Measurements from ENCODE around the gene SCTR. TPM values are rescaled to one million over a fixed set of nuclear protein-coding genes. Genes with fewer than 3 reads are reported as not detected.

SCTR gene
- total RNA-seq, 1 donor from 2014 or later = 6.2 TPM

GRCh38 chr2:119523383-119523951 is 816 bp downstream of the SCTR start:
- no peak for DNase-seq (ENCODE audit: low read depth)

GRCh38 chr2:119522671-119523070 is 1.6 kb downstream of the SCTR start:
- no peak for DNase-seq (ENCODE audit: low read depth)

- DNase-seq (ENCODE audit: low read depth) = no peak
Observed at GRCh38 chr2:119521433-119522050, 2.7 kb downstream of the SCTR start.

- DNase-seq (ENCODE audit: low read depth) = peak; percentile 58
Observed at GRCh38 chr2:119520696-119521432, 3.4 kb downstream of the SCTR start.

- DNase-seq (ENCODE audit: low read depth) = no peak
Observed at GRCh38 chr2:119519057-119519408, 5.2 kb downstream of the SCTR start.

GRCh38 chr2:119518401-119519056 is 5.8 kb downstream of the SCTR start:
- no peak for DNase-seq (ENCODE audit: low read depth)

GRCh38 chr2:119517433-119517832 is 6.8 kb downstream of the SCTR start:
- peak; percentile 50 for DNase-seq (ENCODE audit: low read depth)

GRCh38 chr2:119516121-119516520 is 8.2 kb downstream of the SCTR start:
- DNase-seq (ENCODE audit: low read depth) = no peak

GRCh38 chr2:119513832-119514231 is 10.5 kb downstream of the SCTR start:
- peak; percentile 43 for DNase-seq (ENCODE audit: low read depth)

GRCh38 chr2:119512946-119513345 is 11.3 kb downstream of the SCTR start:
- no peak for DNase-seq (ENCODE audit: low read depth)

- DNase-seq (ENCODE audit: low read depth) = no peak
Observed at GRCh38 chr2:119511989-119512388, 12.3 kb downstream of the SCTR start.

GRCh38 chr2:119508756-119509155 is 15.5 kb downstream of the SCTR start:
- DNase-seq (ENCODE audit: low read depth) = no peak

- DNase-seq (ENCODE audit: low read depth) = no peak
Observed at GRCh38 chr2:119496682-119497081, 27.6 kb downstream of the SCTR start.

- peak; percentile 28 for DNase-seq (ENCODE audit: low read depth)
Observed at GRCh38 chr2:119495948-119496347, 28.3 kb downstream of the SCTR start.

GRCh38 chr2:119494163-119494790 is 30.0 kb downstream of the SCTR start:
- no peak for DNase-seq (ENCODE audit: low read depth)

- peak; percentile 98 for DNase-seq (ENCODE audit: low read depth)
Observed at GRCh38 chr2:119491776-119492525, 32.3 kb downstream of the SCTR start.

- DNase-seq (ENCODE audit: low read depth) = peak; percentile 78
Observed at GRCh38 chr2:119490653-119491195, 33.6 kb downstream of the SCTR start.

- no peak for DNase-seq (ENCODE audit: low read depth)
Observed at GRCh38 chr2:119490106-119490505, 34.2 kb downstream of the SCTR start.

- no peak for DNase-seq (ENCODE audit: low read depth)
Observed at GRCh38 chr2:119489232-119489952, 34.9 kb downstream of the SCTR start.
